Right atrium auricular region (tissue), 2 donors: Measurements from ENCODE around the gene TMEM183A. TPM values are rescaled to one million over a fixed set of nuclear protein-coding genes. Genes with fewer than 3 reads are reported as not detected.

ENCODE experiments used
- DNase-seq: peaks from one replicate; pipeline ENCODE4 v3.0.0-alpha.2; 2019; ENCODE audit warnings: low spot score
- H3K27ac ChIP-seq, 2 donors: fragments of 200-600 bp; sonication (generic); 1 replicate in 1 of 2; 2 replicates in 1 of 2; pipeline ENCODE4 v1.5.1; 2016 to 2019
- H3K27me3 ChIP-seq, 2 donors: fragments of 200-600 bp; sonication (generic); one replicate each; pipeline versions ENCODE4 v1.5.1 to v1.6.0; 2017 to 2019
- H3K36me3 ChIP-seq: fragments of 200-600 bp; sonication (generic); one replicate; pipeline ENCODE4 v1.5.1; 2016
- H3K4me1 ChIP-seq, 2 donors: fragments of 200-600 bp; sonication (generic); one replicate each; pipeline versions ENCODE4 v1.5.1 to v1.6.0; 2017 to 2019
- H3K4me3 ChIP-seq, 2 donors: fragments of 200-600 bp; sonication (generic); 1 replicate in 1 of 2; 2 replicates in 1 of 2; pipeline ENCODE4 v1.5.1; 2017 to 2019; ENCODE audit warnings: mild to moderate bottlenecking in 1 of 2, moderate library complexity in 1 of 2
- H3K9me3 ChIP-seq, 2 donors: fragments of 200-600 bp; sonication (generic); one replicate each; pipeline ENCODE4 v1.5.1; 2019
- CTCF ChIP-seq, 2 donors: fragments of 200-600 bp; sonication (generic); IDR thresholded peaks; one replicate each; pipeline ENCODE4 v1.5.1; 2019; ENCODE audit warnings: antibody characterized with exemption in 2 of 2
- total RNA-seq, 2 donors: library from RNA; depleted of rRNA; stranded (reverse); fragments of >200 nt; gene quantifications; one replicate each; pipeline ENCODE4 v1.1.0, GENCODE V29; 2016

TMEM183A gene
- total RNA-seq, 2 donors from 2014 or later: 29.6 to 39.1 TPM

- H3K27ac ChIP-seq: peak overlapping the region; percentile 4 to 39
- no peaks in the 10 kb centered on the region for H3K36me3 ChIP-seq
- H3K9me3 ChIP-seq: no peaks in the 10 kb centered on the region
- H3K27me3 ChIP-seq: no peaks in the 10 kb centered on the region
- no peak for DNase-seq
- no peak for TF ChIP-seq CTCF (IDR thresholded peaks at IDR 0.05)
- H3K4me3 ChIP-seq: no peak overlapping the region
- H3K4me1 ChIP-seq: peaks cover 0 to 27% of the 10 kb centered on the region in 2 donors
These were observed 58.8 kb downstream of the TMEM183A start for GRCh38 chr1:203065986-203066385.

- H3K4me1 ChIP-seq: peaks cover 0 to 27% of the 10 kb centered on the region in 2 donors
- H3K27ac ChIP-seq: peak overlapping the region in 1 of 2 donors; percentile 60
- no peaks in the 10 kb centered on the region for H3K36me3 ChIP-seq
- no peak for DNase-seq
- H3K4me3 ChIP-seq: no peak overlapping the region
- no peaks in the 10 kb centered on the region for H3K27me3 ChIP-seq
- H3K9me3 ChIP-seq: no peaks in the 10 kb centered on the region
- TF ChIP-seq CTCF (IDR thresholded peaks at IDR 0.05): no peak
These were observed 59.8 kb downstream of the TMEM183A start for GRCh38 chr1:203066965-203067364.

GRCh38 chr1:203069030-203069747 is 62.0 kb downstream of the TMEM183A start:
- H3K4me3 ChIP-seq: no peak overlapping the region
- H3K27ac ChIP-seq: peak overlapping the region; percentile 60 to 80
- H3K27me3 ChIP-seq: no peaks in the 10 kb centered on the region
- no peak for DNase-seq
- H3K9me3 ChIP-seq: no peaks in the 10 kb centered on the region
- H3K36me3 ChIP-seq: no peaks in the 10 kb centered on the region
- TF ChIP-seq CTCF (IDR thresholded peaks at IDR 0.05): no peak
- H3K4me1 ChIP-seq: peaks cover 0 to 27% of the 10 kb centered on the region in 2 donors

GRCh38 chr1:203072002-203072602 is 64.9 kb downstream of the TMEM183A start:
- Histone ChIP-seq H3K27me3 (no peaks in the 10 kb centered on the region), H3K27ac (no peak overlapping the region), H3K4me3 (no peak overlapping the region), H3K36me3 (no peaks in the 10 kb centered on the region), H3K4me1 (peaks cover 0 to 31% of the 10 kb centered on the region in 2 donors), H3K9me3 (no peaks in the 10 kb centered on the region)
- TF ChIP-seq CTCF (IDR thresholded peaks at IDR 0.05): no peak
- DNase-seq: no peak

GRCh38 chr1:203072911-203073310 is 65.7 kb downstream of the TMEM183A start:
- no peaks in the 10 kb centered on the region for H3K9me3 ChIP-seq
- no peak overlapping the region for H3K27ac ChIP-seq
- H3K4me1 ChIP-seq: peaks cover 0 to 27% of the 10 kb centered on the region in 2 donors
- no peak for DNase-seq
- H3K4me3 ChIP-seq: no peak overlapping the region
- TF ChIP-seq CTCF (IDR thresholded peaks at IDR 0.05): no peak
- H3K27me3 ChIP-seq: no peaks in the 10 kb centered on the region
- H3K36me3 ChIP-seq: no peaks in the 10 kb centered on the region
